GM12864 (cell line): ENCODE results near the gene GRID1.

ENCODE experiments used
- DNase-seq: peaks from one replicate; pipeline ENCODE4 v3.0.0-alpha.2; 2011; ENCODE audit warnings: low read depth
- H3K4me3 ChIP-seq: 2 replicates; pipeline ENCODE4 v1.5.1; 2011; ENCODE audit warnings: mild to moderate bottlenecking, low read depth, low read length, control low read depth
- CTCF ChIP-seq: IDR thresholded peaks from 2 replicates; pipeline ENCODE4 v1.5.1; 2011; ENCODE audit warnings: low read depth, mild to moderate bottlenecking, moderate library complexity, low read length, control low read depth, inconsistent platforms; ENCODE audit errors: missing control alignments

The GRID1 gene

GRCh38 chr10:86067436-86068050 lies 299.1 kb downstream of the GRID1 start:
- H3K4me3 ChIP-seq = no peak overlapping the region
- DNase-seq = no peak
- TF ChIP-seq CTCF = no peak

- no peak overlapping the region for H3K4me3 ChIP-seq
- DNase-seq = no peak
- TF ChIP-seq CTCF = no peak
These were observed 299.9 kb downstream of the GRID1 start for GRCh38 chr10:86066696-86067095.

GRCh38 chr10:86065711-86066251 lies 300.8 kb downstream of the GRID1 start:
- no peak overlapping the region for H3K4me3 ChIP-seq
- no peak for DNase-seq
- TF ChIP-seq CTCF = no peak

- no peak for DNase-seq
- no peak overlapping the region for H3K4me3 ChIP-seq
- TF ChIP-seq CTCF = no peak
These were observed 301.5 kb downstream of the GRID1 start for GRCh38 chr10:86064931-86065662.

- no peak for DNase-seq
- no peak overlapping the region for H3K4me3 ChIP-seq
- TF ChIP-seq CTCF = no peak
These were observed 302.4 kb downstream of the GRID1 start for GRCh38 chr10:86064219-86064618.

GRCh38 chr10:86063341-86063740 lies 303.3 kb downstream of the GRID1 start:
- no peak overlapping the region for H3K4me3 ChIP-seq
- DNase-seq = no peak
- TF ChIP-seq CTCF = no peak
